ENCODE measurements around the gene NKX6-1.

Gene NKX6-1

GRCh38 chr4:84498203-84498934 is 723 bp downstream of the NKX6-1 start:
- DNase-seq, result peak; percentile 19

GRCh38 chr4:84497504-84498202 is 1.4 kb downstream of the NKX6-1 start:
- DNase-seq, result no peak

- no peak for DNase-seq
Measured at GRCh38 chr4:84496706-84497503, 2.2 kb downstream of the NKX6-1 start.

- DNase-seq, result no peak
Measured at GRCh38 chr4:84496331-84496705, 2.8 kb downstream of the NKX6-1 start.

- DNase-seq, result no peak
Measured at GRCh38 chr4:84495794-84496261, 3.3 kb downstream of the NKX6-1 start.

- no peak for DNase-seq
Measured at GRCh38 chr4:84495118-84495793, 3.8 kb downstream of the NKX6-1 start.

GRCh38 chr4:84494531-84494930 is 4.6 kb downstream of the NKX6-1 start:
- DNase-seq, result no peak

GRCh38 chr4:84494076-84494475 is 5.0 kb downstream of the NKX6-1 start:
- DNase-seq, result no peak

GRCh38 chr4:84493092-84493850 is 5.8 kb downstream of the NKX6-1 start:
- DNase-seq, result no peak

GRCh38 chr4:84492737-84493091 is 6.4 kb downstream of the NKX6-1 start:
- no peak for DNase-seq

GRCh38 chr4:84492290-84492689 is 6.8 kb downstream of the NKX6-1 start:
- no peak for DNase-seq

- DNase-seq, result no peak
Measured at GRCh38 chr4:84491481-84491880, 7.6 kb downstream of the NKX6-1 start.

GRCh38 chr4:84490663-84491062 is 8.4 kb downstream of the NKX6-1 start:
- DNase-seq, result no peak

- no peak for DNase-seq
Measured at GRCh38 chr4:84484236-84484635, 14.9 kb downstream of the NKX6-1 start.

GRCh38 chr4:84483688-84484087 is 15.4 kb downstream of the NKX6-1 start:
- DNase-seq, result no peak

- DNase-seq, result no peak
Measured at GRCh38 chr4:84482564-84483563, 16.2 kb downstream of the NKX6-1 start.

GRCh38 chr4:84481860-84482245 is 17.2 kb downstream of the NKX6-1 start:
- DNase-seq, result no peak

- no peak for DNase-seq
Measured at GRCh38 chr4:84481077-84481859, 17.8 kb downstream of the NKX6-1 start.

- no peak for DNase-seq
Measured at GRCh38 chr4:84480082-84480481, 19.0 kb downstream of the NKX6-1 start.

- DNase-seq, result no peak
Measured at GRCh38 chr4:84479663-84480062, 19.4 kb downstream of the NKX6-1 start.
